HG03558 (cell line): ENCODE data around the gene EHBP1L1.
"Not testable (repeated sequence)": the region's sequence is repeated elsewhere in the genome, so short reads cannot be mapped to it uniquely, and the experiment has no call there.

Source experiments
- ATAC-seq: cut with Tn5 transposase; IDR thresholded peaks from one replicate; pipeline ENCODE4 v1.9.1; 2021; ENCODE audit warnings: moderate number of reproducible peaks; ENCODE audit not compliant: unreplicated experiment; ENCODE audit errors: extremely low read depth

EHBP1L1 gene

DNA sequence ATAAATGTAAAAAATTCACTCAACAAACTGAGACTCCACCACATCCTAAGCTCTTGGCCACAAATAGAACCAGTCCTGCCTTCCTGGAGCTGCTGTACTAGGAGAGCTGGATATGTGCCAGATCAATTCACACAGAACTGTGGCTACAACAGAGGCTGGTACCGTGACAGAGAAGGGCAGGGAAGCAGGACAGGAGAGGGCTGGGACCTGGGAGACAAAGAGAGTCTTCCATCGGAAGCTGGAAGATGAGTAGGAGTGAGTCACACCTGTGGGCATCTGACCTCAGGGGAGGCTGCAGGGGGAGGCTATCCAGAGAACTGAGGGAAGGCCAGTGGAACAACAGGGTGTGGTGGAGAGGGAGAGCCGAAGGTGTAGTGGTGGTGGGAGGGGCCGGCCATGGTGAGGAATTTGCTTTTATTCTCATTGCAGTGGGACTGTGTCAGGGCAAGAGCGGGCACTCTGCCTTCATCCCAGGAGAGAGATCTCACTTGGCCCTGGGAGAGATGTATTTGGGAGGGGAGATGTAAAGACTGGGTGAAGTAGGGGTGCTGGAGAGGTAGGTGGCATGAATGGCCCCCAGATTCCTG, 15.8 kb upstream of the EHBP1L1 start:
- ATAC-seq: no peak

DNA sequence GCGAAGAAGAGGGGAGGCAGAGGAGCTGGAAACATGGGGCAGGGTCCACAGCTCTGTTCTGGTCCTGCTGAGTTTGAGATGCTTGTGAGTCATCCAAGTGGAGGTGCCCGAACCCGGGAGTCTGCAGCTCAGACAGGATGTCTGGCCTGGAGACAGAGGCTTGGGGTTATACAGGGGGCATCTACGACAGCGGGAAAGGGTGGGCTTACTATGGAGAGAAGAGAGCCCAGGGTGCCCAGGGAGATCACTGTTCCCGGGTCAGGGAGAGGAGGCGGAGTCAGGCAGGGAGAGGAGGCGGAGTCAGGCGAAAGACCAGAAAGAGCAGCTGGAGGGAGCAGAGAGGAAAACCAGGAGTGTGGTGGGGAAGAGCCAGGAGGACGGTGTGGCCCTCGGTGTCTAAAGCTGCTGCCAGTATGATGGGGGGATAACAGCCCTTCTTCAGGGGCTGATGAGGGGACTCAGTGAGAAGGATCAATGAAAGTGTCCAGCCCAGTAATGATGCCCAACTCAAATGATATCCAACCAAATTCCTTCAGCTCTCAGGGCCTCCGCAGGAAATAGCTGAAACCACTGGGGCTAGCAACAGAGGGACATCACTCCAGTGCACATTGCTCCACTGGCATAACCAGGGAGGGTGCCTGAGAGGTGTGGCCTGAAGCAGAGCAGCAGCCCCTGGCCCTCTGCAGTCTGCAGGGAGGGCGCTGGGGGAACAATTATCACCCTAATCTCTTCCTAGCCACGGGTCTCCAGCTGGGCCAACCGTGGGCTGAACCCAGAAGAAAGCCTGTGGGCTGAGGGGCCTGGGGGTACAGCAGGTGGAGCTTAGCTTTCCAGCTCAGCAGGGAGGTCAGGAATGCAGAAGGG, 15.1 kb upstream of the EHBP1L1 start:
- ATAC-seq: no peak

- ATAC-seq: no peak
These were observed 13.8 kb upstream of the EHBP1L1 start for GRCh38 chr11:65562020-65562419.

DNA sequence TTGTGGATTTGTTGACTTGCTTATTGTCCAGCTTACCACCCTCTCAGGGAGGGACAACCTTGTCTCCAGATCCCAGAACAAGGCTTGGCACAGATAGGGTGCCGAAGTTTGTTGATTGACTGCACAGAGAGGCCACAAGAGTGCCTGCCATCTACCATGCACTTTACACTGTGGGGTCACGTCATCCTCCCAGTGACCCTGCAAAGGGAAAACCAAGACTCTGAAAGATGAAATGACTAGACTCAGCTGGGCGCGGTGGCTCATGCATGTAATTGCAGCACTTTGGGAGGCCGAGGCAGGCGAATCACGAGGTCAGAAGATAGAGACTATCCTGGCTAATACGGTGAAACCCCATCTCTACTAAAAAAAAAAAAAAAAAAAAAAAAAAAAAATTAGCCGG, 13.1 kb upstream of the EHBP1L1 start:
- ATAC-seq: no peak

DNA sequence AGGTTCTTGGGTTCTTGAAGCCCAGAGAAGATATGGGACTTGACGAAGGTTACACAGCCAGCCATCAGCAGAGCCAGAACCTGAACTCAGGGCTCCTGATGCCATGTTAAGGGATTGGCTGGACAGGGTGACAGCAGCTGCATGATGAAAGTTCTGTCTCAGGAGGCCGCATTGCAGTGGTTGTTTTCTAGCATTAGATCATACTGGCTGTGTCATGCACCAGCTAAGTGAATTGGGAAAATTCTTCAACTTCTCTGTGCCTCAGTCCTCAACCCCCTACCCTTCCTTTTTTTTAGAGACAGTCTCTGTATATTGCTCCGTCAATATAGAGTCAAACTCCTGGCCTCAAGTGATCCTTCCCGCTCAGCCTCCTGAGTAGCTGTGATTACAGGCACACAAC, 12.3 kb upstream of the EHBP1L1 start:
- ATAC-seq: no peak

GRCh38 chr11:65564879-65565559, 10.8 kb upstream of the EHBP1L1 start:
- ATAC-seq: not testable (repeated sequence)

- ATAC-seq: no peak
These were observed 10.0 kb upstream of the EHBP1L1 start for GRCh38 chr11:65565624-65566453.

DNA sequence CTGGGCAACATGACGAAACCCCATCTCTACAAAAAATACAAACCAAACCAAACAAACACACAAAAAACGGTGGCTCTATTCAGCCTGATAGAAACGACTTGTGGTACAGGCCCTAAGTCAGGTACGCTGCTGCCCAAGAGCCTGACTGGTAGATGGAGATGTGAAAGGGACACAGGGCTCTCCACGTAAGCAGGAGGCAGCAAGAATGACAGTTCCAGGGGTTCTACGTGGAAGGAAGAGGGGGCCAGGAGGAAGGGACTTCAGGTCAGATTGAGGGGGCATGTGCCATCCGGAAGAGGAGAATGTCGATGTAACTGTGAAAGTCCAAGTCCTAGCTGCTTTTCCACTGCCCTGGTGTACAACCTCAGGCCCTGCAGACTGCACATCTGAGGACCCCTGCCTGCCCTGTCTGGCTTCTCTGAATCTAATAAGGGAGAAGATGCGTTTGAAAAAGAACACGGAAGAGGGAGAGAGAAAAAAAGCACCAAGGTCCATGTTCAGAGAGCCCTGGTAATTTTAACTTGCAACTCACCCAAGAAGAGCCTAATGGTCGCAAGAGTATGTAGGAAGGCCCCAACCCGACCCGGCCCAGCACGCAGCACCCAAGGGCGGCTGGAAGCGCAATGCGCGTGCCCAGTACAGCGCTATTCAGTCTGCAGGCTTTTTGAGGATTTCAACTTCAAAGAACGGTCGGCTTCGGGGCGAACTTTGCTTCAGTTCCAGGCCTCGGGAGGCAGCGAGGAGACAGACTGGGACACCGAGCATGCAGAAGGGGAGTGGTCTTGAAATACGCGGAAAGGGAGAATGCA, 6.5 kb upstream of the EHBP1L1 start:
- no peak for ATAC-seq

- peak; percentile 40 for ATAC-seq
These were observed 5.6 kb upstream of the EHBP1L1 start, which contains the start of gene ZNRD2 for GRCh38 chr11:65569973-65570918. Gene ZNRD2 (plus strand): TSS chr11:65570477. CDS start chr11:65570492, 15 bp downstream.

- no peak for ATAC-seq
These were observed 4.4 kb upstream of the EHBP1L1 start for GRCh38 chr11:65571420-65571819.

DNA sequence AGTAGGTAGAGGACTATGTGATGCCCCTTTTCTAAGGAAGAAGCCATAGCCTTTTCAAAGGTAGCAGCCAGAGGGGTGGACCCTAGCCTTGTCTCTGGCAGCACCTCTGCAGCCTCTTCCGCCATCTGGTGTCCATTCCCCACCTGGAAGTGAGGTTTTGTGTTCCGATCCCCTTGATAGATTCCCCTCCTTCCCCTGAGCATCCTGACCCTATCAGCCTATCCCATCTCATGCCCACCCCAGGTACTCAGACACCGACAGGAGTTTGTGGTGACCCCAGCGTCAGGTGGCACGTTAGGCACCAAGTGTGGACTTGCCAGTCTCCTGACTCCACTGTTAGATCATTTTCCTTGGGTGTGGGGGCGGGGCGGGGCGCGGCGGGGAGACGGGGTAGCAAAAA, 3.9 kb upstream of the EHBP1L1 start:
- ATAC-seq: no peak

GRCh38 chr11:65572356-65573051, 3.3 kb upstream of the EHBP1L1 start, which contains the start of gene FAM89B:
Gene FAM89B (plus strand): TSS chr11:65572538. CDS start chr11:65572670, 132 bp downstream.
- no peak for ATAC-seq

GRCh38 chr11:65573391-65574079, 2.3 kb upstream of the EHBP1L1 start:
- ATAC-seq: no peak

DNA sequence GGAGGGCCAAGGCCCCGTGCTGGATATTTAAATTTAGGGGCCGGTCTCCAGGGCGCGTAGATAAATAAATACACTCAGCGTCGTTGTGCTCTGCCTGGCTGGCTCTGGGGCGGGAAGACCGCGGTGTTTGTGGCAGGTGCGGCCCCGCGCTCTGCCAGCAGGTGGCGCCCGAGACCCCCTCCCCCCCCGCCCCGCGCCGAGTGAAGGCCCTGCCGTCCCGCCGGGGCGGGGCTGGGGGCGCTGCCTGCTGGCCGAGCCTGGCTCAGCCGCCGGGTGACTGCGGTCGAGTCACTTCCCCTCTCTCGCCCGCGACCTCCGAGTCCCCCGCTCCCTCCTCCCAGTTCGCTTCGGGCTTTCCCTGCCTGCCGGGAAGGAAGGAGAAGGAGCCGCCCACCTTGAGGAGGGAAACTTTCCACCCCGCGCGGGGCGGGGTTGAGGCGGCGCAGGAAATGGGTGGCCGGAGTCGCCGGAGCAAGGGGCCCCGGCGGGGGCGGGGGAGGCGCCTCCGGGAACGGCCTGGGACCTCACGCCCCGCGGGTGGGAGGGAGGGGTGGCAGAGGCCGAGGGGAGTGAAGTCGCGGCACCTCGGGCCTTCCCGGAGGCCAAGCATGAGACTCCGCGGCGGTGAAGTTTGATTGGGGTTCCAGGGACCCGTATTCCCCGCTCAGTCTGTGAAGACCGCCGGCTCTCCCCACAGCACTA, 1.6 kb upstream of the EHBP1L1 start:
- no peak for ATAC-seq

- ATAC-seq: no peak
These were observed 864 bp upstream of the EHBP1L1 start for GRCh38 chr11:65574811-65575567.
